ENCODE measurements around the gene DNPH1.
A peak's percentile ranks its signal among the peaks of the same experiment; 100 is the strongest.

The DNPH1 gene

DNA sequence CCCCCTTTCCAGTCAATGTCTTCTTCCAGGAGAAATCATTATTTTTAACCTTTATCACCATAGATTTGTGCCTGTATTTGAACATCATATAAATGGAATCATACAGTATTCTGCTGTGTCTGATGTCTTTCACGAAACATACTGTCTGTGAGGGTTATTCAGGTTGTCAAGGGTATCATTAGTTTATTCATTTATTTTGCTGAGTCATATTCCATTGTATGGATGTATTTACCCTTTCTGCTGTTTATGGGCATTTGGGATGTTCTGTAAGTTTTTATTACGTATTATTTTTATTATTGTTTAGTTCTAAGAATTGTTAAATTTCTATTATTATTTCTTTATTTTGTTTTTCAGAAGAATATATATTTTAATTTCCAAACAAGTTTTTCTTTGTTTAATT is 22.0 kb downstream of the DNPH1 start:
- no peak for DNase-seq

DNA sequence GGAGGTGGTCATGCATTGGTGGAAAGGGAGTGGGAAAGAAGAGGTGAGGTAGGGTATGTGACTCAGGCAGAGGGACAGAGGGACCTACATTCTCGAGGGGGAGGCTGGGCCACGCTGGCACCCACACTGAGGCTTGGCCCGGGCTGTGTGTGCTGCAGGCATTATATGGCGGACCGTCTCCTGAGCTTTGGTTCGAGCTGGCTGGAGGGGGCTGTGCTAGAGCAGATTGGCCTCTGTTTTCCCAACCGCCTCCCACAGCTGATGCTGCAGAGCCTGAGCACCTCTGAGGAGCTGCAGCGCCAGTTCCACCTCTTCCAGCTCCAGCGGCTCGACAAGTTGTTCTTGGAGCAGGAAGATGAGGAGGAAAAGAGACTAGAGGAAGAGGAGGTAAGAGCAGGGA is 23.4 kb downstream of the DNPH1 start:
- no peak for DNase-seq

DNA sequence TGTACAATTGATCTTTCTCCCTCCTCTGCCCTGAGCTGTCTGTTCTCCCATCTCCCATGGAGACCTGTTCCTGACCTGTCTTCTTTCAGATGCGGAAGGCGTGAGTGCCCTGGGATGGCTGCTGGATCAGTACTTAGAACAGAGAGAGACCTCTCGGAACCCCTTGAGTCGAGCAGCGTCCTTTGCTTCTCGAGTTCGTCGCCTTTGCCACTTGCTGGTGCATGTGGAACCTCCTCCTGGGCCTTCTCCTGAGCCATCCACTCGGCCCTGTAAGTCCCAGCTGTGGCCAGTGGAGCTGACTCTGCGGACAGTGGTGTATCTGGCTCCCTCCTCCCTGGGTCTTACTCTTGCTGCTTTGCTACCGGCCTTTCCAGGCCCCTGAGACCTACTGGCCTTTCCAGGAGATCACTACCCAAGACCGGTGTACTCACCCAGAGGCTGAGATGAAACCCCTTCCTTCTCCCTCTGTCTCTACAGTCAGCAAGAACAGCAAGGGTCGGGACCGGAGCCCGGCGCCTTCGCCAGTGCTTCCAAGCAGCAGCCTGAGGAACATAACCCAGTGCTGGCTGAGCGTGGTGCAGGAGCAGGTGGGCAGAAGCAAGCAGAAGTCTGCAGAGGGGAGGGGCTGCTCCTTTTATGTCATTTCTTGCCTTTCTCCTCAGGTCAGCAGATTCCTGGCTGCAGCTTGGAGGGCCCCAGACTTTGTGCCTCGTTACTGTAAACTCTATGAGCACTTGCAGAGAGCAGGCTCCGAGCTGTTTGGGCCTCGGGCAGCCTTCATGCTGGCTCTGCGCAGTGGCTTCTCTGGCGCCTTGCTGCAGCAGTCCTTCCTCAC is 24.8 kb downstream of the DNPH1 start:
- no peak for DNase-seq

DNA sequence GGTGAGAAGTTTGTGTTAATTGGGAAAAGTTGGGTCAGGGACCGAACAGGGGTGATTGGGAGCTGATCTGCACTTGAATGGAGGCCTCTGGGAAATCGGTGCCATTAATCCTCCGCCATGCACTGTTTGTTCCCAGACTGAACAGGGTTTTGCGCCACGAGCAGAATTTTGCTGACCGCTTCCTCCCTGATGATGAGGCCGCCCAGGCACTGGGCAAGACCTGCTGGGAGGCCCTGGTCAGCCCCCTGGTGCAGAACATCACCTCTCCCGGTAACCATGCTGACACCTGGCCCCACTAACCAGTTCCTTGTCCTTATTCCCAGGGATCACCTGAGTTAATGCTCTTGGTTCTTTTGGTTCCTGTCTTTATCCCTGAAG is 25.6 kb downstream of the DNPH1 start:
- DNase-seq, result no peak

DNA sequence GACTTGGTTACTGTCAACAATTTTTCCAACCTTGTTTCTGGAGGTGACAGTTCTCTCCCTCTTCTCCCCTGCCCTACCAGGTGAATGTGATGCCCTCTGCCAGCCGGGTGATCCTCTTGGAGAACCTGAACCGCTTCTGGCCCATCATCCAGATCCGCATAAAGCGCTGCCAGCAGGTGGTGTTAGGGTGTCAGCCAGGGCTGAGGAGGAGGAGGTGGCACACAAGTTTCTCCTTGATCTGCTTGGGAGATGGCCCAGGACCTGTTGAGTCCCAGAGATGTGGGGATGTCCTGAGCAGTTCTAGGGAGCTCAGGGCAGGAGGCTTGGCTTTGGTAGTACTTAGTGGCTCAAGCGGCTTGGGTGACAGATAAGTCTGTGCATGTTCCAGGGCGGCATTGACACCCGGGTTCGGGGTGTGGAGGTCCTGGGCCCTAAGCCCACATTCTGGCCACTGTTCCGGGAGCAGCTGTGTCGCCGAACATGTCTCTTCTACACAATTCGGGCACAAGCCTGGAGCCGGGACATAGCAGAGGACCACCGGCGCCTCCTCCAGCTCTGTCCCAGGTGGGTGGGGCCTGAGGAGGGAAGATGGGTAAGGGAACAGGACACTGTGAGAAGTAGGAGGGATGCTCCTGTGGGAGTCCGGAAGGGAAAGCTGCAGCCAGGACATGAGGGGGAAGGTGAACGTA is 26.1 kb downstream of the DNPH1 start:
- DNase-seq, result no peak

DNA sequence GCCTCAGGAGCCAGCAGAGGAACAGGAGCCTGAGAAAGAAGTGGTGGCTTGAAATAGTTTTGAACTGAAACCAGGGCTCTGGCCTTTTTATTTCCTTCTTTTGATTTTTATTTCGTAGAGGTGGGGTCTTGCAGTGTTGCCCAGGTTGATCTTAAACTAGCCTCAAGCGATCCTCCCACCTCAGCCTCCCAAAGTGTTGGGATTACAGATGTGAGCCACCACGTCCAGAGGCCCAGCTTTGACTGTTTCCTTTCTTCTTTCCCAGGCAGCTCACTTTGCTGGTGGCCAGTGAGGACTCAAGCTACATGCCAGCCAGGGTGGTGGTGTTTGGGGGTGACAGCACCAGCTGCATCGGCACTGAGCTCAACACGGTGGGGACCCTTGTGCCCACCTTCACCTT is 26.8 kb downstream of the DNPH1 start:
- DNase-seq, result no peak

DNA sequence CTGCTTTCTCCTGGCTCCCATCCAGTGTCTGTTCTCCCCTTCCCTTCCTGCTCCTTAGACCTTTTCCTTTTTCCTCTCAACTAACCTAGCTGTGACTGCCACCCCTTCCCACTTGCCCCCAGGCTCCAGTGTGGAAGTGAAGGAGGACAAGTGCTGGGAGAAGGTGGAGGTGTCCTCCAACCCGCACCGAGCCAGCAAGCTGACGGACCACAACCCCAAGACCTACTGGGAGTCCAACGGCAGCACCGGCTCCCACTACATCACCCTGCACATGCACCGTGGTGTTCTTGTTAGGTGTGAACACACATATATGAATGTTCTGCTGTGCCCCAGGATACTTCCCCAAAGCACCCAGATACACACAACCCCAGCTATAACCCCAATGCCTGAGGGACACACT is 28.7 kb downstream of the DNPH1 start:
- no peak for DNase-seq

DNA sequence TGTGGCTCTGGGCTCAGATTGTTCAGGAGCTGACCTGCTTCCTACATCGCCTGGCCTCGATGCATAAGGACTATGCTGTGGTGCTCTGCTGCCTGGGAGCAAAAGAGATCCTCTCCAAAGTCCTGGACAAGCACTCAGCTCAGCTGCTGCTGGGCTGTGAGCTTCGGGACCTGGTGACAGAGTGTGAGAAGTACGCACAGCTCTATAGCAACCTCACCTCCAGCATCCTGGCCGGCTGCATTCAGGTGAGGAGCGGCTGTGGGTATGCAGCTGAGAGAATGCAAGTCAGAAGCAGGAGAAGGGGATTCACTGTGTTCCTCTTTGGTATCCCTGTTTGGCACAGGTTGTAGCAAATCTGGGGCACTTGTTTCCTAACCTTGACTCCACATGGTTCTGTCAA is 29.4 kb downstream of the DNPH1 start:
- no peak for DNase-seq

DNA sequence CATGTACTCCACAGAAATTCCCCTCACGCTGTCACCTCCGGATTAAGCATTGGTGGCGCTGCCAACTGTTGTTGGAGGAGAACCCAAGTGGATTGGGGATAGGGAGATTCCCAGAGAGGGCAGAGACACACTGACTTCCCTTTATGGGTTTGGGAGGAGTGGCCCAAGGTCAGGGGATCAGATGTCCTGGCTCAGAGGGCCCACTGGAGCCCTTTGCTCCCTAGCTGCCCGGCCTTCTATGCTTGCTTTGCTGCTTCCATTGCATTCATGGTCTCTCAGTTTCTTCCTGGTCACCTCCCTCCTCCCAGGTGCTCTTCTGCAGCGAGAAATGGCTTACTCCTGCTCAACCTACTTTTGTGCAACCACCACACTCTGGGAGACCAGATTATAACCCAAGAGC is 32.9 kb downstream of the DNPH1 start:
- DNase-seq, result no peak

DNA sequence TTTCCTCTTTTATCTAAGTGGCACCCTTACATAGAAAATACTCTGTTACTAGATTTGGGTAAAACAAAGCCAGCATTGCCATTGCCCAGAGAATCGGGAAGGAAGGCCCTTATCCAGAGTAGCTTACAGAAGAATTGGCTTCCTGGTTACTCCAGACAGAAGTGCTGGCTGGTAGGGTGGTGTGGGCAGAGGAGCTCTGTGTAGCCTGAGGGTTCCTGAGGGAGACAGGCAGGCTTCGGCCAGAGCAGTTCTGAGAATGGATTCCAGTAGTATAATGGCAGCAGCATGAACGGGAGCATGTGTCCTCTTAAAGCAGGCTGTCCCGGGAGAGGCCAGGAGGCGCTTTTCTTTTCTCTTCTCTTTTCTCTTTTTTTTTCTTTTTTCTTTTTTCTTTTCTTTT is 35.4 kb downstream of the DNPH1 start:
- peak; percentile 36 for DNase-seq

DNA sequence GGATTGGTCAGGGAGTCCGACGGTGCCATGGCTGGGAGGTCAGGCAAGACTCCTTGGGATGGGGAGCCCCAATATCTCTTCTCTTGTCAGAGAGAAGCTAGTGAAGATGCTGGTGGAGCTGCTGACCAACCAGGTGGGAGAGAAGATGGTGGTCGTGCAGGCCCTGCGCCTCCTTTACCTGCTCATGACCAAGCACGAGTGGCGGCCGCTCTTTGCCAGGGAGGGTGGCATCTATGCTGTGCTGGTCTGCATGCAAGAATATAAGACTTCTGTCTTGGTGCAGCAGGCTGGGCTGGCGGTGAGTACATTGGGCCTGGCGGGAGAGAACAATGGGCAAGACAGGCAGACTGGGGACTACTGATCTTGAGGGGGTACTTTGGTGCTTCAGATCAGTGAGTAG is 36.4 kb downstream of the DNPH1 start:
- DNase-seq, result no peak

DNA sequence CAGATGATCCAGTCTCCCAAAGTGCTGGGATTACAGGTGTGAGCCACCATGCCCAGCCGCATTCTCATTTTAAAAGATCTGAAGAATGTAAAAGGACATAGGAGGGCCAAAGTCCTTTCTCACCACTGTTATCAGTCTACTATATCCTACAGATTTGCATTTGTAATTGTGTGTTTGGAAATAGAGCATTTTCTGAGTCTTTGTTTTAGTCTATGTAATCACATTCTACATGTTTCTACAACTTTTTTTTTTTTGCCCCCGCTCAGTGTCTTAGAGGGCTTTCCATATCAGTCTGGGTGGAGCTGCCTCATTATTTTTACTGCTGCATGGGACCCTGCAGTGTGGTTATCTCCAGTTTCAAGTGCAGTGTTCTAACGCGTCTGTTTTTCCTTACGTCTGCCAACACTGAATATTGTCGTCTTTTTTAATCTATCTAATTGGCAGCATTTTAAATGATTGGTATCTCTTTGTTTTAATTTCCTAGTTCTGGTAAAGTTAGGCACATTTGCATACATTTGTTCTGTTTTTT is 39.4 kb downstream of the DNPH1 start:
- no peak for DNase-seq

DNA sequence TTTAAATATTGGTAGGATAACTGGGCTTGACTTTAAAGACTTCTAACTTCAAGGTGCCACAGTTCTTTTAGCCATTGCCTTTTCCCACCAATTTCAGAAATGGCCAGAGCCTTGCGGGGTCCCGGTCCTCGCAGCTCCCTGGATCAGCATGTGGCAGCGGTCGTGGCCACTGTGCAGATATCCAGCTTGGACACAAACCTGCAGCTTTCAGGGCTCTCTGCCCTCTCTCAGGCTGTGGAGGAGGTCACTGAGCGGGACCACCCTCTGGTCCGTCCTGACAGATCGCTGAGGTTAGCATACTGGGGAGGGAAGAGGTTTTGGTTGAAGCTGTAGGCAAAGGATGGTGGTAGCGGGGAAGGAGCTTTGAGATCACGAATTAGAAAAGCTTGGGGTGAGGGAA is 40.9 kb downstream of the DNPH1 start:
- peak; percentile 45 for DNase-seq

DNA sequence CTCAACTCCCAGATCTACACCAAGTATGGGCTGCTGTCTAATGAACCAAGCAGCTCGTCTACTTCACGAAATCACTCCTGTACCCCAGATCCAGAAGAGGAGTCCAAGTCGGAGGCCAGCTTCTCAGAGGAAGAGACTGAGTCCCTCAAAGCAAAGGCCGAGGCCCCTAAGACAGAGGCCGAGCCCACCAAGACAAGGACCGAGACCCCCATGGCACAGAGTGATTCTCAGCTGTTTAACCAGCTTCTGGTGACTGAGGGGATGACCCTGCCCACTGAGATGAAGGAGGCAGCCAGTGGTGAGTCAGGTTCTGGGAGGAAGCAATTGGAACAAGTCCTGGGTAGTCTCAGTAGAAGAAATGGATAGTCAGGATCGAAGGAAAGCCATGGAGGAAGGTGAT is 41.5 kb downstream of the DNPH1 start:
- DNase-seq, result peak; percentile 30

DNA sequence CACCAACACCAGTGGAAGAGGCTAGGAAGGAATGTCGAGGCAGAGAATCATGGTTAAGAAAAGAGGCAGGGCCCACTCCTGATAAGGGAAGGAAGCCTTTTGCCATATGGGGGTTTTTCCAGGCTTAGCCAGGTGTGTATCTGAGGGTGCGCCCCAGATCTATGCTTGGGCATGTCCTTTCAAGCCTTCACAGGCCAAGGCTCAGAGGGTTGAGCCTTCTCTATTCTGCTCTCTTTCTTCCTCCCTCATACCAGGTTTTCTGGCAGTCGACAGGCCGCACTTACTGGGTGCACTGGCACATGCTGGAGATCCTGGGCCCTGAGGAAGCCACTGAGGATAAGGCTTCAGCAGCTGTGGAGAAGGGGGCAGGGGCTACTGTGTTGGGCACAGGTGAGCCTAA is 42.6 kb downstream of the DNPH1 start:
- no peak for DNase-seq

DNA sequence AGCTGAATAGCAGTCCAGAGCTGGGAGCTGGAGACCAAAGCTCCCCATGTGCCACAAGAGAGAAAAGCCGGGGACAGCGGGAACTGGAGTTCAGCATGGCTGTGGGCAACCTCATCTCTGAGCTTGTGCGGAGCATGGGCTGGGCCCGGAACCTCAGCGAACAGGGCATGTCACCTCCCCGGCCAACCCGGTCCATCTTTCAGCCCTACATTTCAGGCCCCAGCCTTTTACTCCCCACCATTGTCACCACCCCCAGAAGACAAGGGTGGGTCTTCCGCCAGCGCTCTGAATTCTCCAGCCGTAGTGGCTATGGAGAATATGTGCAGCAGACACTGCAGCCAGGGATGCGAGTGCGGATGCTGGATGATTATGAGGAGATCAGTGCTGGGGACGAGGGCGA is 43.3 kb downstream of the DNPH1 start:
- no peak for DNase-seq

DNA sequence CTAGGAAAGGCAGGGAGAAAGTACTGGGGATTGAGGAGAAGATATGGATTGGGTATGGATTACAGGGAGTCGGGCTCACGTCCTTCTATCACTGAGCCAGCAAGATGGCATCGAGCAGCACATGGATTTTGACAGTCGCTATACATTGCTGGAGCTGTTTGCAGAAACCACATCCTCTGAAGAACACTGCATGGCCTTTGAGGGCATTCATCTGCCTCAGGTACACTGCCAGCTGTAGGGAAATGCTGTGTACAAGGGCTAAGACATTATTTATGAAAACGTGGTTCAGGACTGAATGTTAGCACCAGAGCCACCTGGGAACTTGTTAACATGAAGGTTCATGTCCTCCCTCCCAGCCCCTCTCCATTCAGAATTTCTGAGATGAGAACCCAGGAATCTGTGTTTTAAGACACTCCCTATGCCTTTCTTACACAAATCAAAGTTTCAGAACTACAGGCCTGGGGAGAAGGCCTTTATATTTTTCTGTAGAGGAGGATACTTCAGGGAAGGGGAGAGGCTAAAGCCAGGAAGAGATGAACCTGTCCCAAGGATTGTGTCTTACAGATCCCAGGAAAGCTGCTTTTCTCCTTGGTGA is 43.8 kb downstream of the DNPH1 start:
- no peak for DNase-seq

DNA sequence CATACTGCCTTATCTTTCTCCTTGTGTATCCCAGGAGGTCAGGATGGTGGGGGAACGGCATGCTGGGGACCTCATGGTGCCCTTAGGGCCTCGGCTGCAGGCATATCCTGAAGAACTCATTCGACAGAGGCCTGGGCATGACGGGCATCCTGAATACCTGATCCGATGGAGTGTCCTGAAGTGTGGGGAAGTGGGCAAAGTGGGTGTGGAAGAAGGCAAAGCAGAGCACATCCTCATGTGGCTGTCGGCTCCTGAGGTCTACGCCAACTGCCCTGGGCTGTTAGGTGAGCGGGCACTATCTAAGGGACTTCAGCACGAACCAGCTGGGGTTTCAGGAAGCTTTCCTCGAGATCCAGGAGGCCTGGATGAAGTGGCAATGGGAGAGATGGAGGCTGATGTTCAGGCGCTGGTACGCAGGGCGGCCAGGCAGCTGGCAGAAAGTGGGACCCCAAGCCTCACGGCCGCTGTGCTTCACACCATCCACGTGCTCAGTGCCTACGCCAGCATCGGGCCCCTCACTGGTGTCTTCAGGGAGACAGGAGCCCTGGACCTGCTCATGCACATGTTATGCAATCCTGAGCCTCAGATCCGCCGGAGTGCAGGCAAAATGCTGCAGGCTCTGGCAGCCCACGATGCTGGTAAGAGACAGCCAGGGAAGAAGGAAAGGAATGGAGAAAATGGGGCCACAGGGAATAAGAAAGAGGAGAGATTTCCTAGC is 44.9 kb downstream of the DNPH1 start:
- DNase-seq, result no peak

DNA sequence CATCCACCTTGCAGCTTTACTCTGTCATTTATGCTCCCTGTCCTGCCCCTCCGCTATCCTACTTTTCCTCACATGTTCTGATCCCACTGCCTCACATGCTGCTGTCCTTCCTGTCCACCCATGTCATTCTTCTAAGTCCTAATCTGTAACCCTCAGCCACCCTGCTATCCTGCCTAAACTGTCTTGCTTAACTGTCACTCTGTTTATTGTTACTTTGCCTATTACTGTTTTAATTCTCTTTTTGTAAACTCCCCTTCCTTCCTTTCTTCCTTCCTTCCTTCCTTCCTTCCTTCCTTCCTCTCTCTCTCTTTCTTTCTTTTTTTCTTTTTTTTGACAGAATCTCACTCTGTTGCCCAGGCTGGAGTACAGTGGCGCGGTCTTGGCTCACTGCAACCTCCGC is 45.8 kb downstream of the DNPH1 start:
- no peak for DNase-seq

DNA sequence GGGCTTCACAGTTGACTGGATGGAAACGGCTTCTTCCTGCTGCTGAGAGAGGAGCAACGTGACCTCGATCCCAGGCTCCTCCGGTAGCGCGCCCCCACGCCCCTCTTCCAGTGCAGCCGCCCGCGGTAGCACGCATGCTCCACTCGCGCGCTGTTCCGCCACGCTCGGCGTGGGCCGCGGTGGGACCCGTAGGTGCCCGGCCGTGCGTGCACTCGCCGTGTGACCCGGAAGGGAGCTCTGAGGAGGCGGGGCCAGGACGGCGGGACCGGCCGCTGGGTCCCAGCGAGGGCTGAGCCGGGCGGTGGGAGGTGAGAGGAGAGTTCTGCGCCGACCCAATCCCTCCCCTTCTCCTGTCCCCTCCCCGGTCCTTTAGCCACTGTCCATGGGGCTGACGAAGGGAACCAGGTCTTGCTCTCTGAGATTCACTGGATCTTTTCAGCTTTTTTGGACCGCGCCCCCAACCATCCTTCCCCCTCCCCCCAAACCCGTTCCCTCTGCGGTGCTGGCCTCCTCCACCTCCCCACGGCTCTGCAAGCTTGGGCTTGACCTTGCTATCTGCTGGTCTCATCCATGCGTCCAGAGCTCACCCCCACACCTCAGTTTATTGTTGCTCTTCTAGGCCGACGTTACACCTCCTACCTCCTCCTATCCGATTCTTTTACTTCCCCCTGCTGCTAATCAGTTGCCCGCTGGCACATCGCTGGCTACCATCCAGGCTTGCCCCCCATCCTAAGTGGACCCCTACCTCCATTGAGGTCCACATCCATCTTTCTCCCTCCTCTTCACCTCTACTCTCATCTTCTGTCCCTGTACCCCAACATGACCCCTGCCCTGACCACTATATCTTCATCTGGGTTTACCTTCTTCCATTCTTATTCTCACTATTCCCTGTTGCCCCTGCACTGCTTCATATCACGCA is 47.1 kb downstream of the DNPH1 start, which contains the start of gene CUL9:
Gene CUL9, plus strand, starts transcription at position 255 of the 919 bp plus-strand sequence. CDS start 2,115 bp downstream, outside the sequence.
- peak; percentile 90 for DNase-seq

DNA sequence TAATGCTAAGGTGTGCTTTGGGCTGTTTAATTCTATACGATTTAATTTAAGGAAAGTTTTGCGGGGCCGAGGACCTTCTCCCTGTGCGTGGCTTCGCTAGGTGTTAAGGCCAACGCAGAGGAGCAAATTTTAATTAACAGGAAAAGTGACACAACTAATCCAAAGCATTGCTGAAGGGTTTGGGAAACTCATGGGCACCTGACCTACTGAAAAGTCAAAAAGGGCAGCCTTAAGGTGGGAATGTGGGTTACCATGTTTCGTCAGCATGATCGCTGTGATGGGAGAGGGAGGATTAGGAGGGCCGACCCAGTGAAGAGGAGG is 47.7 kb downstream of the DNPH1 start:
- DNase-seq, result no peak

DNA sequence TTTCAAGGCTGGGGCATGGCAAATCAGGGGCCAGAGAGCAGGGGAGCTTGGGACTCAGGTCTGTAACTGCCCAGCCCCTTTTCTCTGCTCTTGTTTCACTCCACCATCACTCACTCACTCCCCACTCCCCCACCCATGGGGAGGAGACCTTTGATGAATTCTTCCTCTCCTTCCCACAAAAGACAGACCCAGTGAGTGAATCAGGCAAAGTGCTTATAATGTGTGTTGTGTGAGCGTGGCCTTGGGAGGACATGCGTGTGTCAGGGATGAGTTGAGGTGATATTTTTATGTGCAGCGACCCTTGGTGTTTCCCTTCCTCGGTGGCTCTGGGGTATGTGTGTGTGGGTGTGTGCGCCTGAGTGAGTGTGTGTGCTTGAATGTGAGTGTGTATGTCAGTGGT is 48.3 kb downstream of the DNPH1 start:
- no peak for DNase-seq

Measured in activated CD8-positive, alpha-beta memory T cell treated with anti-CD3 and anti-CD28 coated beads, Interleukin-2, amount 50 U/mL, for 48 hours (primary cell).